C4-2B (cell line): ENCODE measurements around the gene MMADHC.

Experiments used
- CTCF ChIP-seq: fragments of 450-650 bp; conservative IDR thresholded peaks from 2 replicates; pipeline ENCODE4 v1.5.1; 2017; ENCODE audit warnings: mild to moderate bottlenecking
- ZFX ChIP-seq: fragments of 450-650 bp; IDR thresholded peaks from 2 replicates; pipeline ENCODE4 v1.6.1; 2017

- peak; percentile 59 for TF ChIP-seq CTCF
- TF ChIP-seq ZFX, result no peak
Observed at GRCh38 chr2:149573760-149574159, 13.8 kb downstream of the MMADHC start.
